SK-N-SH (cell line): ENCODE data around the gene TM9SF4. TPM values are rescaled to one million over a fixed set of nuclear protein-coding genes. Genes with fewer than 3 reads are reported as not detected.

Experiments used
- CTCF ChIA-PET: fragments of 300-600, 350-600 bp; formaldehyde crosslinking; extraction: SDS; loops from one replicate; lab custom pipeline; 2021; lab: Yijun Ruan, JAX
- POLR2A ChIA-PET: fragments of 350-600 bp; sonication (Branson Sonifier 250); formaldehyde crosslinking; extraction: SDS; loops from one replicate; lab custom pipeline; 2020; ENCODE audit warnings: antibody characterized with exemption, inconsistent platforms; lab: Yijun Ruan, JAX
- DNase-seq: peaks from one replicate; pipeline ENCODE4 v3.0.0; 2012
- H2AFZ ChIP-seq: fragments of 200-600 bp; sonication (generic); 2 replicates; pipeline ENCODE4 v1.8.1; 2016; ENCODE audit warnings: antibody characterized with exemption, mild to moderate bottlenecking, low read depth
- H3F3A ChIP-seq: fragments of 200-600 bp; sonication (generic); replicated peaks from 2 replicates; pipeline ENCODE3; 2016; ENCODE audit warnings: antibody characterized with exemption, mild to moderate bottlenecking; ENCODE audit not compliant: insufficient read depth
- H3K27ac ChIP-seq, 2 experiments: fragments of 200-500 bp in 1 of 2; fragments of 200-600 bp in 1 of 2; sonication (Bioruptor generic) in 1 of 2; sonication (generic), shearing (Covaris generic) in 1 of 2; 2 replicates each; pipeline versions ENCODE4 v1.5.1 to v1.6.1; 2014 to 2016; ENCODE audit warnings: low read depth in 2 of 2, inconsistent platforms in 1 of 2, low read length in 1 of 2, mild to moderate bottlenecking in 1 of 2, mixed read lengths in 1 of 2
- H3K27me3 ChIP-seq: fragments of 200-600 bp; sonication (generic), shearing (Covaris generic); 2 replicates; pipeline ENCODE4 v1.6.1; 2016; ENCODE audit warnings: mixed run types; ENCODE audit not compliant: insufficient read depth
- H3K36me3 ChIP-seq, 2 experiments: fragments of 200-500 bp in 1 of 2; fragments of 200-600 bp in 1 of 2; sonication (Bioruptor generic) in 1 of 2; sonication (generic) in 1 of 2; replicated peaks in 1 of 2; 2 replicates each; pipeline versions ENCODE3 to v1.5.1; 2014 to 2016; ENCODE audit warnings: low read length in 1 of 2, mild to moderate bottlenecking in 1 of 2; ENCODE audit not compliant: insufficient read depth in 2 of 2, control insufficient read depth in 1 of 2
- H3K4me1 ChIP-seq, 2 experiments: fragments of 200-500 bp in 1 of 2; fragments of 200-600 bp in 1 of 2; sonication (Bioruptor generic) in 1 of 2; sonication (generic), shearing (Covaris generic) in 1 of 2; 2 replicates each; pipeline versions ENCODE4 v1.5.1 to v1.6.1; 2014 to 2016; ENCODE audit warnings: low read depth in 1 of 2, low read length in 1 of 2, mixed run types in 1 of 2; ENCODE audit not compliant: insufficient read depth in 2 of 2, control insufficient read depth in 1 of 2
- H3K4me2 ChIP-seq: fragments of 200-600 bp; sonication (generic), shearing (Covaris generic); 2 replicates; pipeline ENCODE4 v1.6.1; 2017; ENCODE audit warnings: mixed run types
- H3K4me3 ChIP-seq, 2 experiments: fragments of 200-500 bp in 1 of 2; fragments of 200-600 bp in 1 of 2; sonication (Bioruptor generic) in 1 of 2; sonication (generic), shearing (Covaris generic) in 1 of 2; 2 replicates each; pipeline versions ENCODE4 v1.5.1 to v1.8.1; 2014 to 2016; ENCODE audit warnings: low read depth in 2 of 2, inconsistent platforms in 1 of 2, low read length in 1 of 2, mild to moderate bottlenecking in 1 of 2, mixed read lengths in 1 of 2, moderate library complexity in 1 of 2
- H3K79me2 ChIP-seq: fragments of 200-600 bp; sonication (generic); 2 replicates; pipeline ENCODE4 v1.8.1; 2017; ENCODE audit warnings: mild to moderate bottlenecking; ENCODE audit not compliant: insufficient read depth
- H3K9ac ChIP-seq: fragments of 200-600 bp; sonication (generic); 2 replicates; pipeline ENCODE4 v1.6.1; 2017; ENCODE audit warnings: mixed run types
- H3K9me2 ChIP-seq: fragments of 200-600 bp; sonication (generic); 2 replicates; pipeline ENCODE4 v1.6.1; 2017; ENCODE audit warnings: mixed run types
- H3K9me3 ChIP-seq: fragments of 200-600 bp; sonication (generic); 2 replicates; pipeline ENCODE4 v1.6.1; 2017; ENCODE audit warnings: mixed run types, mild to moderate bottlenecking, moderate library complexity
- H4K20me1 ChIP-seq: fragments of 200-600 bp; sonication (generic); 2 replicates; pipeline ENCODE4 v1.6.1; 2017; ENCODE audit warnings: mild to moderate bottlenecking, mixed run types; ENCODE audit not compliant: insufficient read depth
- CHD2 ChIP-seq: fragments of 150-350 bp; IDR thresholded peaks from 2 replicates; pipeline ENCODE4 v1.6.1; 2018; ENCODE audit warnings: low read length; ENCODE audit not compliant: partially characterized antibody
- EP300 ChIP-seq, 2 experiments: IDR thresholded peaks; 2 replicates each; pipeline versions ENCODE4 v1.4.0 to v1.6.1; 2012; ENCODE audit warnings: borderline replicate concordance in 1 of 2, low read depth in 1 of 2, low read length in 1 of 2
- FOSL2 ChIP-seq: IDR thresholded peaks from 2 replicates; pipeline ENCODE4 v1.4.0; 2012; ENCODE audit warnings: low read depth, mild to moderate bottlenecking, moderate library complexity, borderline replicate concordance
- FOXJ3 ChIP-seq: sonication (generic); formaldehyde crosslinking; IDR thresholded peaks from 2 replicates; pipeline ENCODE4 v1.5.1; 2020; ENCODE audit warnings: mild to moderate bottlenecking, missing genetic modification reagents
- GABPA ChIP-seq: IDR thresholded peaks from 2 replicates; pipeline ENCODE4 v1.4.0; 2012; ENCODE audit warnings: low read depth, mild to moderate bottlenecking
- IRF3 ChIP-seq: fragments of 150-350 bp; IDR thresholded peaks from 2 replicates; pipeline ENCODE4 v1.6.1; 2016; ENCODE audit warnings: mild to moderate bottlenecking, low read depth, low read length
- MEF2A ChIP-seq: IDR thresholded peaks from 2 replicates; pipeline ENCODE4 v1.4.0; 2012; ENCODE audit warnings: low read depth, borderline replicate concordance
- NRF1 ChIP-seq: IDR thresholded peaks from 2 replicates; pipeline ENCODE4 v1.6.1; 2012; ENCODE audit warnings: low read depth, mild to moderate bottlenecking, low read length
- POLR2AphosphoS5 ChIP-seq: IDR thresholded peaks from 2 replicates; pipeline ENCODE4 v1.6.1; 2012; ENCODE audit warnings: low read depth, low read length
- RCOR1 ChIP-seq: fragments of 150-350 bp; IDR thresholded peaks from 2 replicates; pipeline ENCODE4 v1.6.1; 2017; ENCODE audit warnings: antibody characterized with exemption, low read length
- RXRA ChIP-seq: IDR thresholded peaks from 2 replicates; pipeline ENCODE4 v1.4.0; 2012; ENCODE audit warnings: low read depth, mild to moderate bottlenecking, borderline replicate concordance
- SIN3A ChIP-seq: IDR thresholded peaks from 2 replicates; pipeline ENCODE4 v1.6.1; 2012; ENCODE audit warnings: low read depth, mild to moderate bottlenecking, low read length, moderate library complexity, borderline replicate concordance
- SMC3 ChIP-seq: IDR thresholded peaks from 2 replicates; pipeline ENCODE4 v1.6.1; 2012; ENCODE audit warnings: low read depth, low read length, improper control_type of control experiment
- TAF1 ChIP-seq: IDR thresholded peaks from 2 replicates; pipeline ENCODE4 v1.6.1; 2012; ENCODE audit warnings: low read depth, mild to moderate bottlenecking, low read length, moderate library complexity, borderline replicate concordance
- TCF12 ChIP-seq: IDR thresholded peaks from 2 replicates; pipeline ENCODE4 v1.4.0; 2012
- USF2 ChIP-seq: fragments of 150-350 bp; IDR thresholded peaks from 2 replicates; pipeline ENCODE4 v1.6.1; 2017; ENCODE audit warnings: antibody characterized with exemption, low read length, low read depth, borderline replicate concordance
- WGBS: methylation state at CpG from one replicate; pipeline ENCODE4 v1.1.6; 2017; ENCODE audit warnings: low lambda C conversion rate; 5-methylcytosine and 5-hydroxymethylcytosine counted together
- polyA plus RNA-seq, 3 experiments: library from polyadenylated mRNA; depleted of rRNA; stranded (reverse); fragments of >200 nt; gene quantifications; 2 replicates each; pipeline ENCODE4 v1.2.3, GENCODE V29; 2012
- TF ChIP-seq, protein P1 (sequence below): IDR thresholded peaks from 2 replicates; pipeline ENCODE4 v1.4.0; 2012; ENCODE audit warnings: low read depth, borderline replicate concordance
- TF ChIP-seq, protein P2 (sequence below): IDR thresholded peaks from 2 replicates; pipeline ENCODE4 v1.4.0; 2012; ENCODE audit warnings: low read depth

The TM9SF4 gene
- polyA plus RNA-seq, 1 of the 3 experiments (the other 2 are of a cell fraction) = 61.0 TPM

DNA sequence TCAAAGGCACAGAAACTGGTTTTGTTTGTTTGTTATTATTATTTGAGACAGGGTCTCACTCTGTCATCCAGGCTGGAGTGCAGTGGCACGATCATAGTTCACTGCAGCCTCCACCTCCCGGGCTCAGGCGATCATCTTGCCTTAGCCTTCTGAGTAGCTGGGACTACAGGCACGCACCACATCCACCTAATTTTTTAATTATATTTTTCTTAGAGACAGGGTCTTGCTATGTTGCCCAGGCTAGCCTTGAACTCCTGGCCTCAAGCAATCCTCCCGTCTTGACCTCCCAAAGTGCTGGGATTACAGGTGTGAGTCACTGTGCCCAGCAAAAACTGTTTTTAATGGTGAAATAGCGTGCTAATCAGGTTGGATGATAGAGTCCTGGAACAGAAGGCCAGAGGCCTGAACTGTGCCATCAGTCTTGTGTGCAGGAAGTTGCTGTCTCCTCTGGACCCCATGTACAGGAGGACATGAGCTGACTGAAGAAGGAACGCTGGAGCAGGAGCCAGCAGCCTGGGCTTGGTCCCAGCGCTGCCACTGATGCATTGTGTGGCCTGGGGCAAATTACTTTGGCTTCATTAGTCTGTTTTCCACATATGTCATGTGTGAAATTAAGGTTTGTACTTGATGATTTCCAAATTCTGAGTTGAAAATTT, 4.9 kb downstream of the TM9SF4 start:
- Histone ChIP-seq H4K20me1 (peaks cover 67% of the 10 kb centered on the region), H3K27me3 (no peaks in the 10 kb centered on the region), H3K9me3 (no peaks in the 10 kb centered on the region)
- TF ChIP-seq MEF2A (no peak), EP300 (IDR thresholded peaks at IDR 0.05; ENCODE audit: borderline replicate concordance in 1 of 2, low read depth in 1 of 2, low read length in 1 of 2) (no peak), FOSL2 (no peak), RXRA (no peak)
- TF ChIP-seq, all 33 proteins: peak for 0
- H3K27ac ChIP-seq = peak overlapping the region in 1 of 2 experiments; percentile 24; a peak in 1 of 4 replicates
- no peak overlapping the region for H2AFZ ChIP-seq
- no peak overlapping the region for H3K9ac ChIP-seq
- peaks cover 5 to 24% of the 10 kb centered on the region in 2 experiments; a peak in 3 of 4 replicates for H3K4me1 ChIP-seq
- 91% methylated on average over 8 of the region's 8 CpGs for WGBS
- peaks cover 99% of the 10 kb centered on the region for H3K79me2 ChIP-seq
- ChIA-PET CTCF (no interaction called here), POLR2A (no interaction called here)
- H3K9me2 ChIP-seq = no peaks in the 10 kb centered on the region
- peaks cover 0 to 3% of the 10 kb centered on the region in 2 experiments for H3K36me3 ChIP-seq
- no peak overlapping the region for H3K4me3 ChIP-seq
- DNase-seq = peak; percentile 28
- H3K4me2 ChIP-seq = no peak overlapping the region
- peaks cover 4% of the 10 kb centered on the region for H3F3A ChIP-seq

- Histone ChIP-seq H3K4me1 (peaks cover 5 to 24% of the 10 kb centered on the region in 2 experiments; a peak in 3 of 4 replicates), H3K4me3 (no peak overlapping the region), H3K9ac (no peak overlapping the region), H3F3A (peaks cover 4% of the 10 kb centered on the region), H4K20me1 (peaks cover 70% of the 10 kb centered on the region), H2AFZ (no peak overlapping the region), H3K9me3 (no peaks in the 10 kb centered on the region), H3K27ac (no peak overlapping the region), H3K36me3 (peaks cover 0 to 3% of the 10 kb centered on the region in 2 experiments), H3K27me3 (no peaks in the 10 kb centered on the region), H3K79me2 (peaks cover 99% of the 10 kb centered on the region), H3K4me2 (no peak overlapping the region), H3K9me2 (no peaks in the 10 kb centered on the region)
- ChIA-PET CTCF (no interaction called here), POLR2A (no interaction called here)
- 89% methylated on average over 5 of the region's 5 CpGs for WGBS
- no peak for DNase-seq
- TF ChIP-seq FOSL2 (no peak), GABPA (no peak), USF2 (no peak), SMC3 (no peak), TAF1 (no peak), IRF3 (no peak), SIN3A (no peak), NRF1 (no peak), TCF12 (no peak), FOXJ3 (no peak), RCOR1 (no peak), CHD2 (no peak), POLR2AphosphoS5 (no peak)
- TF ChIP-seq, protein P1, sequence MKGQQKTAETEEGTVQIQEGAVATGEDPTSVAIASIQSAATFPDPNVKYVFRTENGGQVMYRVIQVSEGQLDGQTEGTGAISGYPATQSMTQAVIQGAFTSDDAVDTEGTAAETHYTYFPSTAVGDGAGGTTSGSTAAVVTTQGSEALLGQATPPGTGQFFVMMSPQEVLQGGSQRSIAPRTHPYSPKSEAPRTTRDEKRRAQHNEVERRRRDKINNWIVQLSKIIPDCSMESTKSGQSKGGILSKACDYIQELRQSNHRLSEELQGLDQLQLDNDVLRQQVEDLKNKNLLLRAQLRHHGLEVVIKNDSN = no peak
- TF ChIP-seq, protein P2, sequence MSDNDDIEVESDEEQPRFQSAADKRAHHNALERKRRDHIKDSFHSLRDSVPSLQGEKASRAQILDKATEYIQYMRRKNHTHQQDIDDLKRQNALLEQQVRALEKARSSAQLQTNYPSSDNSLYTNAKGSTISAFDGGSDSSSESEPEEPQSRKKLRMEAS = no peak
Measured at GRCh38 chr20:32115211-32115767, 5.8 kb downstream of the TM9SF4 start.
